Upper lobe of right lung (tissue), 1 donor: ENCODE data around the gene BUD31. TPM values are rescaled to one million over a fixed set of nuclear protein-coding genes. Genes with fewer than 3 reads are reported as not detected.

ENCODE experiments used
- ATAC-seq: fragments of 200-7000 bp; cut with Tn5 transposase; one replicate; pipeline ENCODE4 v1.9.1; 2020; ENCODE audit warnings: mild to moderate bottlenecking, moderate library complexity
- DNase-seq: peaks from one replicate; pipeline ENCODE4 v3.0.0-alpha.2; 2020
- H3K27ac ChIP-seq: fragments of 200-600 bp; one replicate; pipeline ENCODE4 v1.8.0; 2022
- H3K27me3 ChIP-seq: fragments of 200-600 bp; one replicate; pipeline ENCODE4 v1.8.0; 2022; ENCODE audit warnings: mild to moderate bottlenecking
- H3K36me3 ChIP-seq: fragments of 200-600 bp; one replicate; pipeline ENCODE4 v1.8.0; 2022
- H3K4me1 ChIP-seq: fragments of 200-600 bp; one replicate; pipeline ENCODE4 v1.8.0; 2022
- H3K4me3 ChIP-seq: fragments of 200-600 bp; one replicate; pipeline ENCODE4 v1.8.0; 2022; ENCODE audit warnings: mild to moderate bottlenecking
- H3K9me3 ChIP-seq: fragments of 200-600 bp; one replicate; pipeline ENCODE4 v1.8.0; 2022
- intact Hi-C: fragments of 100-400 bp; cut with DNase I; formaldehyde crosslinking; loops from one replicate; pipeline ENCODE4 v1.11.0; 2022
- total RNA-seq: library from RNA; stranded (reverse); fragmentation: NEBNext Ultra II Directional; extraction: Animal tissue kit (Norgen Biotek cat#: 25700); gene quantifications from one replicate; pipeline ENCODE4 v1.2.1, GENCODE V29; 2021
- TF ChIP-seq, protein P1 (sequence below): fragments of 200-600 bp; IDR thresholded peaks from one replicate; pipeline ENCODE4 v1.8.0; 2022; ENCODE audit warnings: antibody characterized with exemption
- donor health status: DM: no; HTN: yes; CAD: no; lungs with severe emphysema.

Gene BUD31
- total RNA-seq, 1 donor from 2014 or later: 72.0 TPM

DNA sequence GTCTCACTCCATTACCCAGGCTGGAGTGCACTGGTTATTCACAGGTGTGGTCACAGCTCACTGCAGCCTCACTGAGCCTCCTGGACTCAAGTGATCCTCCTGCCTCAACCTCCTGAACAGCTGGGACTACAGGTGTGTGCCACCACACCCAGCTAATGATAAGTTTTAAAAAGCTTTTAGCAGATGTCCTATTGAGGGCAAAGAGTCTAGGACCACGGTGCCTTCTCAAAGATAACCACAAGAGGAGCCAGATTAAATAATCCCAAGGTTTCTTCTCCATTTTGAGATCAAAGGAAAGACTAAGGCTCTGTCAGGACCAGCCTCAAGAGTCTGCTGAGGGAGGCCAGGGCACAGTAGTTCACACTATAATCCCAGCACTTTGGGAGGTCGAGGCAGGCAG is 52.5 kb downstream of the BUD31 start:
- ATAC-seq: no peak
- Histone ChIP-seq H3K27me3 (no peaks in the 10 kb centered on the region), H3K36me3 (peaks cover 52% of the 10 kb centered on the region), H3K27ac (no peak overlapping the region), H3K4me3 (no peak overlapping the region), H3K4me1 (peaks cover 19% of the 10 kb centered on the region), H3K9me3 (no peaks in the 10 kb centered on the region)
- no peak for DNase-seq
- intact Hi-C loops: no loop called here
- TF ChIP-seq, protein P1, sequence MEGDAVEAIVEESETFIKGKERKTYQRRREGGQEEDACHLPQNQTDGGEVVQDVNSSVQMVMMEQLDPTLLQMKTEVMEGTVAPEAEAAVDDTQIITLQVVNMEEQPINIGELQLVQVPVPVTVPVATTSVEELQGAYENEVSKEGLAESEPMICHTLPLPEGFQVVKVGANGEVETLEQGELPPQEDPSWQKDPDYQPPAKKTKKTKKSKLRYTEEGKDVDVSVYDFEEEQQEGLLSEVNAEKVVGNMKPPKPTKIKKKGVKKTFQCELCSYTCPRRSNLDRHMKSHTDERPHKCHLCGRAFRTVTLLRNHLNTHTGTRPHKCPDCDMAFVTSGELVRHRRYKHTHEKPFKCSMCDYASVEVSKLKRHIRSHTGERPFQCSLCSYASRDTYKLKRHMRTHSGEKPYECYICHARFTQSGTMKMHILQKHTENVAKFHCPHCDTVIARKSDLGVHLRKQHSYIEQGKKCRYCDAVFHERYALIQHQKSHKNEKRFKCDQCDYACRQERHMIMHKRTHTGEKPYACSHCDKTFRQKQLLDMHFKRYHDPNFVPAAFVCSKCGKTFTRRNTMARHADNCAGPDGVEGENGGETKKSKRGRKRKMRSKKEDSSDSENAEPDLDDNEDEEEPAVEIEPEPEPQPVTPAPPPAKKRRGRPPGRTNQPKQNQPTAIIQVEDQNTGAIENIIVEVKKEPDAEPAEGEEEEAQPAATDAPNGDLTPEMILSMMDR: no peak

DNA sequence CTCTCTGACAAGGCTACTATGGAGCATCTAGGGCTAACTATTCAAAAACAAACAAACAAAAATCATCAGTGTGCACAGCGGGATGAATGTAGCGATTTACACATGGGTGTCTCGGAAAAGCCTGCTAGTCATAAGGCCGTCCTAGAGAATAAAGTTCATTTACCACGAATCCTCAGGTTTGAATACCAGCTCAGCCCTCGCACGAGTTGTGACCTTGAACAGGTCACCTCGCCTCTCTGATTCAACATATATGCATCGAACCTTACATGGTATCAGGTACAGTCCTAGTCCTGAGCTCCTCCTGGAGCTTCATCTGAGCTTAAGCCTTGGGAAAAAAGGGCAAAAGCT is 56.6 kb downstream of the BUD31 start:
- Histone ChIP-seq H3K27me3 (no peaks in the 10 kb centered on the region), H3K27ac (peak overlapping the region; percentile 95), H3K36me3 (peaks cover 10% of the 10 kb centered on the region), H3K4me1 (peaks cover 22% of the 10 kb centered on the region), H3K4me3 (peak overlapping the region; percentile 97), H3K9me3 (no peaks in the 10 kb centered on the region)
- TF ChIP-seq, protein P1: no peak
- ATAC-seq (no peak), DNase-seq (no peak)
- intact Hi-C loops: no loop called here

DNA sequence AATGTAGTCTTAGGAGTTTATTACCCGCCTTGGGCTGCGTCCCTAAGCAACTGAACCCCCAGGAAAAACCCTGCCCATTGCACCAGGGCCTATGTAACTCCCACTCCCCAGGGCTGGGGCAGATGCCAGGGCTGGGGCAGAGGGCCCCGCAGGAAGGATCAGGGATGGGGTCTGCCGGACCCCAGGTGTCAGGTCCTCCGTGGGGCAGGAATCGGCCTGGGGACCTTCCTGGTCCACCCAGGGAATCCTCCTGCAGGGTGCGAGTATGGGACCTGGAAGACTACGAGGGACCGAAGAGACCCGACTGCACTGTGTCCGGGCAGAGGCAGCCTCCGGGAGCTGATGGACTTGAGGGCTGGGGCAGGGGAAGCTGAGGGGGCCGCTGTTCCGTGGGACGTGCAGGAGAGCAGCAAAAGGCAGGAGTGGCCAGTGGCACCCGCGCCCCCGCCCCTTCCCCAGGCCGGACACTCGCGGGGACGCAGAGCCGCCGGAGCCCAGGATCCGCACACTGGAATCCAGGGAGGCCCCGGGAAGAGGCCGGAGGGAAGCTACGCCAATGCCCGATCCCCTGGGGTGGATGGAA is 59.7 kb downstream of the BUD31 start:
- Histone ChIP-seq H3K4me1 (peaks cover 32% of the 10 kb centered on the region), H3K4me3 (no peak overlapping the region), H3K9me3 (no peaks in the 10 kb centered on the region), H3K27ac (no peak overlapping the region), H3K27me3 (no peaks in the 10 kb centered on the region), H3K36me3 (peaks cover 3% of the 10 kb centered on the region)
- ATAC-seq (no peak), DNase-seq (no peak)
- intact Hi-C loops: no loop called here
- TF ChIP-seq, protein P1: no peak

Other genes starting within 250 kb of the BUD31 start
- gene KPNA7, start 200.9 kb upstream of the BUD31 start, total RNA-seq: 0.29 TPM
- gene MYH16, start 136.1 kb upstream of the BUD31 start, total RNA-seq: not detected
- 137 TPM for gene ARPC1A, start 83.1 kb upstream of the BUD31 start, total RNA-seq
- 219 TPM for gene ARPC1B, start 34.2 kb upstream of the BUD31 start, total RNA-seq
- 76.4 TPM for gene PDAP1, start 372 bp upstream of the BUD31 start, total RNA-seq
- gene PTCD1, start 29.8 kb downstream of the BUD31 start, total RNA-seq: 7.5 TPM
- gene CPSF4, start 30.0 kb downstream of the BUD31 start, total RNA-seq: 26.9 TPM
- 231 TPM for gene ATP5MF, start 57.2 kb downstream of the BUD31 start, total RNA-seq
- gene ZNF789, start 63.9 kb downstream of the BUD31 start, total RNA-seq: 9.6 TPM
- gene ZNF394, start 91.3 kb downstream of the BUD31 start, total RNA-seq: 34.5 TPM
- gene ZKSCAN5, start 95.7 kb downstream of the BUD31 start, total RNA-seq: 7.4 TPM
- gene FAM200A, start 143.1 kb downstream of the BUD31 start, total RNA-seq: 4.9 TPM
- gene ZNF655, start 149.7 kb downstream of the BUD31 start, total RNA-seq: 63.1 TPM
- 1.0 TPM for gene TMEM225B, start 189.3 kb downstream of the BUD31 start, total RNA-seq
- gene ZSCAN25, start 208.0 kb downstream of the BUD31 start, total RNA-seq: 18.3 TPM